DMS53 treated with DMSO at 0.1 percent for 48 hours (cell line): ENCODE measurements around the gene C2CD2.

Experiments used
- DNase-seq: peaks from one replicate; lab custom pipeline; 2025; ENCODE audit not compliant: unreplicated experiment; lab: John Stamatoyannopoulos, UW

The C2CD2 gene

DNA sequence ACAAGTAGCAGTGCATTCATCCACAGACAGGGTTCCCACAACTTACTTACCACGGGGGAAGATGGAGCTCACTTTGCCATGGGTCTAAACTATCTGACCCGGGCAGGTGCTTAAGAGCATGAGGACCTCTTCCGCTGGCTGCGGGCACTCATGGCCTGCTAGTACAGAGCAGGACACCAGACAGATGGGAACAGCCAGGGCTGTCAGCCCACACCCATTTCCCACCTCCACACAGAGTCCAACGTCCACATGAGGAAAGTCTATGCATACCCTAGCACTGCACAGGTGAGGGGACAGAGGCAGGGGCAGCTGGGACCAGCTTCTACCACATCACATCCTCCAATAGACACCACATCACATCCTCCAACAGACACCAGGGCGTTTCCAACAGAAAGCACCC lies 38.9 kb downstream of the C2CD2 start:
- no peak for DNase-seq

DNA sequence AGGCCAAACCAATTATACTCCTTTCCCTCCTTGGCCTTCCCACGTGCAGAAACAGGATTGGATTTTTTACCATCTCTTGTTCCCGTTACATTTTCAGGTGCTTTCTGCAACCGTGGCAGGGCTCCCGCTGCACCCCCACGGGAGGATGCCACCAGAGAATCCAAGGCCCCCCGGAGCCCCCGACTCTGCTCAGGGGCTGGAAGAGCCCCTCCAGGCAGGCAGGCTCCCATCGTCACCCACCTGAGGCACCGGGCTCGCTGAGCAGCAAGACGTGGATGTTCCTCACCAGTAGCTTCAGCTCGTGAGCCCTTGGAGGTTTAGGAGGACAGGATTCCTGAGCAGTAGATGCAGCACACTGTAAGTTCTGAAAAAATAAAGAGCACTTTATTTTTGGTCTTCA lies 39.5 kb downstream of the C2CD2 start:
- DNase-seq, result no peak

DNA sequence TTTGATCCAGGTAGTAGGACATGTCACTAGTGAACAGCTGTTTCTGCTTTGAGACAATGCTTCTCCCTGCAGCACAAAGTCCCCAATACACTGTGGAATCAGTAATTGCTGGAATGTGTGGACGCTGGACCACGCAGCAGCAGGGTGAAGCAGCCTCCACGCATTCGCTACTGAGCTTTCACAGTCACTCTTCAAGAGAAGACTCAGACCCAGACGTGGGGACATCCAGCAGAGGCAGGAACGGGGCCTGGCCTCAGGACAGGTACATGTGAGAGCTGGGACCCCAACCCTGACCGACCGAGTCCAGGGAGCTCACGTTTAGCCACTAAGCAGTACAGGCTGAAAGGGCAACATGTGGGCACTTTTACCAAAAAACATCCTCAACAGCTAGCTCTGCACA lies 40.6 kb downstream of the C2CD2 start:
- DNase-seq, result no peak

DNA sequence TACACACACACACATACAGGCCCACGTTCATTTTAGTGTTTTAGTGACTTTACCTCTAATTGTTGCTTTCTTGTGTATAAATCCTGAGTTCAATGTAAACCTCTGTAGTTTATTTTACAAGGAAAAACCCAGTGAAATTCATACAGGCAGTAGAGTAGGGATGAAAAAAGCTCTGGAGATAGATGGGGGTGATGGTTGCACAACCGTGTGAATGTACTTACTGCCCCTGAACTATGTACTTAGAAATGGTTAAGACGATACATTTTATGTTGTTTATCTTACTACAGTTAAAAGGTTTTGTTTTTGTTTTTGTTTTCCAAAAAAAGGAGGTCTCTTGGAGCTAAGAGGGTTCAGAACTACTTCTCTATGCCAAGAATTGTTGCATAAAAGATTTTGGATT lies 45.0 kb downstream of the C2CD2 start:
- no peak for DNase-seq

DNA sequence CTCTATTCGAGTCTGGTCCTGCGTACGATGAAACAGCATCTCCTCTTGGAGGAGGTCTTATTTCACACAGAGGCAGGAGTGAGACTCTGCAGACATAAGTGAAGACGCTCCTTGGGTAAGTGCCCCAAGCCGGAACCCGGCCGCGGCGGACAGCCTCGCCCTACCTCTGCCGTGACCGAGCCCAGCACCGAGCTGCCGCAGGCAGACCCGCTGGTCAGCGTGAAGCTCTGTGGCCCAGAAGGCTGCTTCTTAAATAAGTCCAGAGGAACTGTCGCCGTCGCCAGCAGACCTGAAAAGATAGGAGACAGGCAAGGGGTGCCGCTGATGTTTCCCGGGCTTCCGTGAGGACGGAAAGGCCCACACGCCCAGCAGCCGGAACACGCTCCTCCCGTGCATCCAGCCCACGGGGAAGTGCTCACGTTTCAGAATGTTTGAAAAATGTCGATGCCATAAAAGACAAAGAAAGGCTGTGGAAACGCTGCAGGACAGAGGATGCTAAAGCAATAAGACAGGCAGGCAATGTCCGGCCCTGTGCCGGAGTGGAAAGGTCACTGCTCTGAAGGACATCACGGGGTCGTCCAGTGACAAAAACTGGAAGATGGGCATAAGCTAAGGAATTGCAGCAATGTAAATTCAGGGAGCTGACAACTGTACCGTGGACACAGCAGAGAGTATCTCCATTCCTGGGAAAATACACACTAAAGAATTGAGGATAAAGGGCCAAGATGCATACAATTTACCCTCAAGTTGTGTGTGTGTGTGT lies 46.1 kb downstream of the C2CD2 start:
- no peak for DNase-seq

DNA sequence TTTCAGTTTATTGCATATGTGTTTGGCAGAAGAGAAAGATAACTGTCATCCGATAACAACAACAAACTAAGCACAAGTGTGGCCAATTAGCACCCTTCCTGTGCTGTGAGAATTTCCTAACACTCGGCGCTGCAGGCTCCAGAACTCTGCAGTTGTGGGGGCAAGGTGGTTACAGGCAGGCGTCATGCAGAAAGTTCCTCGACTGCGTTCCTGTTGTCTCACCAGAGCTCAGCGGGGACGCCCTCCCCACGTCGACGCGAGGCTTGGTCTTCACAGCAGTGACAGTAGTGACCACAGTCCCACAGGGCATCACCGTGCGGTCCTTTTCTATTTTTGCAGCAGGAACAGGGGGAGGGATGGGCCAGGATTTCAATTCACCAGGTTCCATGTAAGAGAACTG lies 47.0 kb downstream of the C2CD2 start:
- DNase-seq, result no peak

DNA sequence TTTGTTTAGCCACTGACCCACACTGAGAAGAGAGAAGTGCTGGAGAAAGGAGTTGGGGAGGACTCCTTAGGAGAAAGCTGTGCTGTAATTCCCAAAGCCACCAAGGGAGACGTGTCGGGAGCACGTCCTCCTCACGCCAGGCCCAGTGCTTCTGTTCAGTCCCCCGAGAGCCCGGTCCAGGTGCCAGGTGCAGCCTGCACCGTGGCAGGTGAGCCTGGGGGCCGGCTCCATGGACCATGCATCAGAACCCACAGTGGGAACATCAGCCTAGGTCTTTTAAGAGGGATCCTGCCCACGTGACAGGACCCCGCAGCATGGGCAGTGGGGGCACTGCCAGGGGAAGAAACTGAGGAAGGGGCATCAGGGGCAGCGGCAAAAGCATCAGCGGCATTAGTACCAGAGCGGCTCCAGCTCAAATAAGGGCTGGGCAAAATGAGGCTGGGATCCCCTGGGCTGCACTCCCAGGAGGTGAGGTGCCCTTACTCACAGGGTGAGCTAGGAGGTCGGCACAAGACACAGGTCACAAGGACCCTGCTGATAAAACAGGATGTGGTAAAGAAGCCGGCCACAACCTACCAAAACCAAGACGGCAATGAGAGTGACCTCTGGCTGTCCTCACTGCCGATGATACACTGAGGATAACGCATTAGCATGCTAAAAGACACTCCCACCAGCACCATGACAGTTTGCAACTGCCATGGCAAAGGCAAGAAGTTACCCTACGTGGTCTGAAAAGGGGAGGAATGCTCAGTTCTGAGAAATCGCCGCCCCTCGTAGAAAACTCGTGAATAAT lies 50.1 kb downstream of the C2CD2 start:
- no peak for DNase-seq

DNA sequence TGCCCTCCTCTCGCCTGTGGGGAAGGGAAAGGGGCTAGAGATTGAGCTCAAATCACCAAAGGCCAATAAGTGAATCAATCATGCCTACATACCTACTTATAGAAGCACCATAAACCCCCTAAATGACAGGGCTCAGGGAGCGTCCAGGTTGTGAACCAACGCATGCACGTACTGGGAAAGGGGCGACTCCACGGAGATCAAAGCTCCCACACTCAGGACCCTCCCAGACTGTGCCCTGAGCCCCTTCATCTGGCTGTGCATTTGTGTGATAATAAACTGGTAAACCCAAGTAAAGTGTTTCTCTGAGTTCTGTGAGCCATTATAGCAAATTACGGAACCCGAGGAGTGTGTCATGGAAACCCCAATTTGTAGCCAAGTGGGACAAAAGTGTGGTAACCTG lies 50.9 kb downstream of the C2CD2 start:
- no peak for DNase-seq

DNA sequence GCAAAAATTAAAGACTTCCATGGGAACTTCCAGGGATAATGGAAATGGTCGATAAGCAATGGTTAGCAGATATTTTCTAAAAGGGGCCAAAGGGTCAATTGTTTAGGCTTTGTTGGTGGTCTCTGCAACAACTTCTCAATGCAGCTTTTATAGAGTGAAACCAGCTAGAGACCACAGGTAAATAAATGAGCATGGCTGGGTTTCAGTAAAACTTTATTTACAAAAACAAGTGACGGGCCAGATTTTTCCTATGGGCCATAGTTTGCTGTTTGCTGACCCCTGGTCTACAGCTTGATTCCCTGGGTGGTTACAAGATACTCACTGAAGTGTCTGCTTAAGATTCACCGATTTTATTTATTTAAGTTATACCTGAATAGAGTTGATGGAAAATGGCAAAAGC lies 52.0 kb downstream of the C2CD2 start:
- no peak for DNase-seq

DNA sequence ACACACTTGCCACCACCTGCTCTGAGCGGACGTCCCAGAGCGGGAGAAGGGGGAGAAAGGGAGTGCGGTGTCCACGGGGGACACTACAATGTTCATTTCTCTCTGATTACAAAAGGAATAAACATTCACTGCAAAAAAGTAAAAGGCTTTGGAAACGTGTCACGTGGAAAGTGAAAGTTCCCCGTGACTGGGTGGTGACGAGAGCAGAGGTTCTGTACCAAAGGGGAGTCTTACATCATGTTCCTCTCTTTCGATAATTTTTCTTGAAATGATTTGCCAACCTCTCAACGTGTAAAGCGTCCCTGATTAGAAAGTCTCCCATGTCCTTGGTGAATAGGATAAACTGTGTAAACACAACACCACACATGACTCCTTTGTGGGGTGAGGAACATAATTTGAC lies 52.7 kb downstream of the C2CD2 start:
- DNase-seq, result no peak

DNA sequence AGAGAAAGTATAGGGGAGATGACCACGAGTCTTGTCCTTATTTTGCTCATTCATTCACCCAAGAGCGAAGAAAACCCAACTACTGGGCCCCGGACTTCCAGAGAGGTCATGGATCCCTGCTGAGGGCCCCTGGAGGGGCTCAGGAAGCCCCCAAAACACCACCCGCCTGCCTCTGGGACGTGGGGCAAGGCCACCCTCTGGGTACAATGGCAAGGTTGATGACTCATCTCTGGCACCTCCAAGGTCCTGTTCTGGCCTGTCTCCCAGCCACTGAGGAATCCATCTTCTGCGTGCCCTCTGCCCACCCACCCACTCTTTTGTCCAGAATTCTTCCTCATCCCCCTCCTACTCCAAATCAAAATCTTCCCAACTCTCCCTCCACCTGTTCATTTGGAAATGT lies 53.4 kb downstream of the C2CD2 start:
- no peak for DNase-seq

DNA sequence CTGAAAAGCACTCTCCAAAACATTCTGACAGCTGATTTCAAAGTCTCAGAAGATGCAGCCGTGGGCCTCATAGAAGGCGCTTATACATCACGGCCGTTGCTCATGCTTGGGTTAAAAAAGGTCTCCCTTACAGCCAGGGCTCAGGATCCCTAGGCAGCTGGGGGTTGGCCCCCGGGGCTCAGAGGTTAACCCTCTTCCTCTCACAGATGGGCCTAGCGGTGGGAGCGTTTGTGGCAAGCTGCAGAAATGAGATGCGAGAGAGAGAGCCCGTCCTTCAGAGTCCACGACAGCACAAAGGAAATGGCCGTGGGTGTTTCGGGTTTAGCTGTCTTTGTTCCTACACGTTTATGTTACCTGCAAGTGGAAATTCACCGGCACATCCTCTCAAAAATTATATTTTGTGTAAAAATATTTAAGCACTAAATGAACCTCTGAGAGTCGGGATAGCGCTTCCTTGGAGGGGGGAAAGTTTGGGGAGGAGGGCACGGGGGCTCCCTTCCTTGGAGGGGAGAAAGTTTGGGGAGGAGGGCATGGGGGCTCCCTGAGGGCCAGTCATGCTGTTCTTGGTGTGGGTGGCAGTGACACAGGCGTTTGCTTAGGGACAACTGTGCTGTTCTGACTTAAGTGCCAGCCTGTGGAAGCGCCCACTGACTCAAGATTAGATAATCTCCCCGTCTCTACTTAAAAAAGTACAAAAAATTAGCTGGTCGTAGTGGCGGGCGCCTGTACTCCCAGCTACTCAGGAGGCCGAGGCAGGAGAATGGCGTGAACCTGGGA lies 54.2 kb downstream of the C2CD2 start:
- DNase-seq, result no peak

DNA sequence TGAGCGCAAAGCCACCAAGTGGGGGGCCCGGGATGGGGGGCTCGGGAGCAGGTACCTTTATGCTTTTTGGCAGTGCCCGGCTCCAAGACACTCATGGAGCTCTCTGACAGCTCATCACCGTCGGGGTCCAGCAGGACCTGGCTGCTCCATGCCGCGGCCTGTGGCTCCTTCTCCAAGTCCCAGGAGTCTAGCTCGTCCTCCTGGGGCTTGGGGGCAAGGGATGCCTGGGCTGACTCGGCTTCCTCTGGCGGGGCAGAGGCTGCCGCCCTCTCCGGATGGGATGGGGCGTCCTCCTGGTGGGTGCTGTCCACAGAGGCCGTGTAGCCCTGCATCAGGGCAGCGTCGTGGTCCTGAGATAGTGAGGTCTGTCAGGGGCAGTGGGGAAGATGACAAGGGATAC lies 54.8 kb downstream of the C2CD2 start:
- no peak for DNase-seq

DNA sequence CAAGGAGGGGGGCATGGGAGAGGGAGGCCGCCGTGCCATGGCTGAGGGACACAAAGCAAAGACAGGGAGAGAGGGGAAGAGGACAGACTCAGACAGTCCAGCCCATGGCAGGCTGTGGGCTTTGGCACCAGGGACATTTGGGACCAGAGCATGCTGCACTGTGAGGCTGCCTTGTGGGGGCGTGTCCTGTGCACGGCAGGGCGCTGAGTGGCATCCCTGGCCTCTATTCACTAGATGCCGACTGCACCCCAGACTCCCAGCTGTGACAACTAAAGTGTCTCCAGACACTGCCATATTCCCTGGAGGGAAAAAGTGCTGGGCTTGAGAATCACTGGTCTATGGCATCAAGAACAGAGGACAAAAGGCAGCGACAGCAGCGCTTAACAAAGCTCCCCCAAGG lies 56.1 kb downstream of the C2CD2 start:
- no peak for DNase-seq

DNA sequence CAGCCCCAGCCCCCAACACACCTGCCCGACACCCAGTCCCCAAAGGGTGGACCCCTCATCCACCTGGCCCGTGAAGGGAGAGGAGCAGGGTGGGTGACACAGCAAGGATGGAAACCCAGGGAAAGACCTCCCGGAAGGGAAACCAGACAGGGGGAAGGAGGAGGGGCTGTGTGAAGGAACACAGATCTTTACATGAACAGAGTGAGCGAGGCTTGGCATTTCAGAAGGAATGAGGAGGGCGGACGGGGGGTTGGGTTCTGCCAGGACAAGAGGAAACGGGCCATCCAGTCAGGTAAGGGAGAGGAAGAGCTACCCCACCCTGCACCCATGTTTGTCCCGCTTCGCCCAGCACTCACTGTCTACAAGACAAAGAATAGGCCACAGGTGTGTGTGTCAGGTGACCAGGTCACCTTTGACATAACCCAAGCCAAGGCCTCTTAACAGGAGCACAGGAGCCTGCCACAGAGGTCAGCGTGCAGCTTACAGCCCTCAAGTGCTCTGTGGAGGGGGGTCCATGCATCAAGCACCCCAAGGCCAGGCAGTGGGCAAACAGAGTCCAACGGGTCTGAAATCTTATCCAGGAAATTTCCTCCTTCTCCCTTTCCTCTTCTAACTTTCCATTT lies 56.7 kb downstream of the C2CD2 start:
- DNase-seq, result no peak

DNA sequence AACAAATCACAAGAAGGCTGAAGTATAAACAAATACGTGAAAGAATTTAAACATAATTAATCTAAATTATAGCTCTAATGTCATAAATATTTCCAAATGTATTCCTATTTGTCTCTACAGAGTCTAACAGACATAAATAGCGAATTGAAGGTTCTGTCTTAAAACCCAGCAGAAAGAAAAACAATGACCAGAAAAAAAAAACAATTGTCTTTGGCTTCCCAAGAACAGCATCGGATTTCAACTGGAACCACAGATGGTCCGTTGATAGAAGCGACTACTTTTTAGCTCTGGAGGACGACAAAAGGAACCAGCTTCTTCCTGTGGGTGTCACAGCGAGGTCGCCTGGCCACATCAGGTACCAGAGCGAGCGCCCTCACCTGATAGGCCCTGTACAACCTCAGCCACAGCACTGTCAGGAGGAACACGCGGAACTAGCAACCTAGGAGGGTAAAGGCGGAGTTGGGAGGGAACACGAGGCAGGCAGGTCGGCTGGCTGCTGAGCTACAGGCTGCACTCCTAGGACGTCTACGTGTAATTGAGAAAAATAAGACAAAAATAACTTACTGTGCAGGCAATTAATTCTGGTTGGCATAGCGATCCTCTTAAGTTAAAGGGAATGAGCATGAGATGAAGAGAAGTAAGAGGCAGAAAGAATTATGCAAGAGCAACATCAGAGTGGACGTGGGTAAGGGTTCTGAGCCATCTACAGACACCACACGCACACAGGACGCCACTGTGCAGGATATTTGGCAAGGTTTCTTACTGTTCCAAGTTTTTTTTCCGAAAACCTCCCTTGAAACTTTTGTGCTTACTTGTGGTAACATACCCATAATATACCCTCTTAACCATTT lies 58.0 kb downstream of the C2CD2 start:
- DNase-seq, result no peak

DNA sequence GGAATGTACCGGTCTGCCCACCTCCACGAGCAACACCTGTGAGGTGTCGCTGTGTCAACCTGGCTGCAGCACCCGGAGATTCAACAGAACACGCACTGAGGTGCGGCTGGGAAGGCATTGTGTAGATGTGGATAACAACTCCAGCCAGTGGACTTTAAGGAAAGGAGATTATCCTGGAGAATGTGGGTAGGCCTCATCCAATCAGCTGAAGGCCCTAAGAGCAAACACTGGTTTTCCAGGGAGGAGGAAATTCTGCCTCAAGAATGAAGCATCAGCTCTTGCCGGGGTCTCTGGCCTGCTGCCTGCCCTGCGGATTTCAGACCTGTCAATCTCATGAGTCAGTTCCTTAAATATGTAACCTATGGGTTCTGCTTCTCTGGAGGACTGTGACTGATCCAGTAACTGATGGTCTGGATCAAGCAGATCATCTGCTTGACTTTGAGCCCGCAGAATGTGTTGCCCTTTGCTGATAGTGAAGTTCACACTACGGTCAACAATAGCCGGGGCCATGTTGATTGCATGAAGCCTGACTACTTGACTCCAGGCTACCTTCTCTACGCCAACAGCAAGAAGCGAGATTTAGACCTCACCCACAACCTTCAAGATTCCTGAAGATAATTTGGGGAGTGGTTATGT lies 58.8 kb downstream of the C2CD2 start:
- no peak for DNase-seq

DNA sequence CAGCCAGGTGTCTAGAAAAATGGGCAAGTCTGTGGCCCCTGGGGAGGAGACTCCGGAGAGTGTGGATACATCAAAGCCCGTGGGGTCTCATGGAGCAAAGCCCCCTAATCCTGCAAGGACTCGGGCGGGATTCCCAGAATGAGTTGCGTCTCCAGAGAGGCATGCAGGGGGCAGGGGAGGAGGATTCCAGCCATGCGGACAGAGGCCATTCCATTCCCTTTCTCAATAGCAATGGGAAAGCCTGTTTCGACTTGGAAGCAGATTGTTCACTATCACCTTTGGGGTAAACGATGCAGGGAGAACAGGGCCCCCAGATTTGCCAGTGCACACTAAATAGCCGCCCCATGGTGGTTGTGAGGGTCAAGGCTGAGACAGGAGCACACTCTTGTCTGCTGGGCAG lies 59.3 kb downstream of the C2CD2 start:
- no peak for DNase-seq

DNA sequence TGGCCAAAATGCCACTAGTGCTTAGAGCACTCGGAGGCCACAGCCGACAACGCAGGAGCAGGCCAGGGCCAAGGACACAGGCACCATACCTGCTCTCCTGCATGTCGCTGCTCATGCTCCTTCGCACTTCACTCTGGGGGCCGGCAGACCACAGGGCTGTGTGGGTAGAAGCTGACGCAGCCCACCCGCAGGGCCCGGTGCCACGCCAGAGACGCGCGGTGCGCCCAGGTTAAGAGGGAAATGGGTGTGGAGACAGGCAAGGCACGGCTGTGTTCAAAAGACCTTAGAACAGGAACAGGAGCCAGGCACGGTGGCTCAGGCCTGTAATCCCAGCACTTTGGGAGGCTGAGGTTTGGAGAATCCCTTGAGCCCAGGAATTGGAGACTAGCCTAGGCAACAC lies 61.1 kb downstream of the C2CD2 start:
- DNase-seq, result no peak

DNA sequence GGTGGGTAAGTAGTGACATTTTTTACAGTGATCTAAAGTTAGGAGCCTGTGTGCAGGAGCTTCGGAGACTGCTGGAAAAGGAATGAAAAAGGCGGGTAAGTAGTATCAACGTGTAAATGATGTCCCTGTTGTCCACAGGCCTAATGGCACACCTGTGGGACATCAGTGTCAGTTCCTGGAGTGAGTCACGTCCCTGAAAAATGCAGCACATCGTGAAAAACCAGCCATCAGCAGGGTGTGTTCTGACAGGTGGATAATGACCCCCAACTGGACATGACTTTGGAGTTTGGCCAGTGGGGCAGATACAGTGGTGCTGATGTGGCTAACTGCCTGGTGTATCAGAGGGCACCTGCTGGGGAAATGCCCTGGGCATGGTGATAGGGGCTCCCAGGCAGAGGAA lies 62.7 kb downstream of the C2CD2 start:
- DNase-seq, result no peak
